Smooth muscle cell (in vitro differentiated cells): ENCODE measurements around the gene TNFRSF6B. TPM values are rescaled to one million over a fixed set of nuclear protein-coding genes. Genes with fewer than 3 reads are reported as not detected.

Experiments
- DNase-seq: peaks from one replicate; lab custom pipeline; 2025; ENCODE audit not compliant: unreplicated experiment; lab: John Stamatoyannopoulos, UW
- H2AFZ ChIP-seq: fragments of 200-600 bp; sonication (generic); 2 replicates; pipeline ENCODE4 v1.6.0; 2016; ENCODE audit warnings: antibody characterized with exemption, low read depth, mild to moderate bottlenecking
- H3F3A ChIP-seq: fragments of 200-600 bp; sonication (generic); 2 replicates; pipeline ENCODE4 v1.6.0; 2017; ENCODE audit warnings: antibody characterized with exemption, low read depth
- H3K27ac ChIP-seq: fragments of 200-600 bp; sonication (generic); 2 replicates; pipeline ENCODE4 v1.5.1; 2016; ENCODE audit warnings: low read depth, mild to moderate bottlenecking
- H3K27me3 ChIP-seq: fragments of 200-600 bp; sonication (generic); 2 replicates; pipeline ENCODE4 v1.6.1; 2016; ENCODE audit warnings: low read depth, mild to moderate bottlenecking
- H3K36me3 ChIP-seq: fragments of 200-600 bp; sonication (generic); 2 replicates; pipeline ENCODE4 v1.5.1; 2016; ENCODE audit warnings: low read depth
- H3K4me1 ChIP-seq: fragments of 200-600 bp; sonication (generic); 2 replicates; pipeline ENCODE4 v1.5.1; 2016; ENCODE audit warnings: low read depth
- H3K4me2 ChIP-seq: fragments of 200-600 bp; sonication (generic); 2 replicates; pipeline ENCODE4 v1.6.0; 2016; ENCODE audit warnings: mild to moderate bottlenecking
- H3K4me3 ChIP-seq: fragments of 200-600 bp; sonication (generic); 2 replicates; pipeline ENCODE4 v1.5.1; 2016; ENCODE audit warnings: mild to moderate bottlenecking
- H3K79me2 ChIP-seq: fragments of 200-600 bp; sonication (generic); 2 replicates; pipeline ENCODE4 v1.6.0; 2016; ENCODE audit warnings: low read depth, mild to moderate bottlenecking
- H3K9ac ChIP-seq: fragments of 200-600 bp; sonication (generic); 2 replicates; pipeline ENCODE4 v1.6.0; 2016; ENCODE audit warnings: low read depth
- H3K9me3 ChIP-seq: fragments of 200-600 bp; sonication (generic); replicated peaks from 2 replicates; pipeline ENCODE4 v1.5.1; 2016; ENCODE audit warnings: low read depth
- H4K20me1 ChIP-seq: fragments of 200-600 bp; sonication (generic); 2 replicates; pipeline ENCODE4 v1.6.0; 2016; ENCODE audit warnings: low read depth
- WGBS: methylation state at CpG from one replicate; pipeline ENCODE4 v1.1.7; 2016; ENCODE audit warnings: low lambda C conversion rate; 5-methylcytosine and 5-hydroxymethylcytosine counted together
- polyA plus RNA-seq: library from polyadenylated mRNA; unstranded; fragments of >200 nt; fragmentation: Nextera tagmentation; extraction: Ambion mirVana; gene quantifications from 2 replicates; pipeline ENCODE4 v1.2.1, GENCODE V29; 2016
- total RNA-seq: library from RNA; depleted of rRNA; stranded (reverse); fragments of >200 nt; gene quantifications from 2 replicates; pipeline ENCODE4 v1.2.3, GENCODE V29; 2014
- TF ChIP-seq, protein P1 (sequence below): fragments of 200-600 bp; sonication (generic); IDR thresholded peaks from 2 replicates; pipeline ENCODE4 v1.5.1; 2017; ENCODE audit warnings: borderline replicate concordance, mild to moderate bottlenecking, antibody characterized with exemption; ENCODE audit not compliant: insufficient read depth, poor library complexity, severe bottlenecking

Gene TNFRSF6B
- total and polyA plus RNA-seq, 2 experiments from 2014 or later = 13.1 to 17.1 TPM

DNA sequence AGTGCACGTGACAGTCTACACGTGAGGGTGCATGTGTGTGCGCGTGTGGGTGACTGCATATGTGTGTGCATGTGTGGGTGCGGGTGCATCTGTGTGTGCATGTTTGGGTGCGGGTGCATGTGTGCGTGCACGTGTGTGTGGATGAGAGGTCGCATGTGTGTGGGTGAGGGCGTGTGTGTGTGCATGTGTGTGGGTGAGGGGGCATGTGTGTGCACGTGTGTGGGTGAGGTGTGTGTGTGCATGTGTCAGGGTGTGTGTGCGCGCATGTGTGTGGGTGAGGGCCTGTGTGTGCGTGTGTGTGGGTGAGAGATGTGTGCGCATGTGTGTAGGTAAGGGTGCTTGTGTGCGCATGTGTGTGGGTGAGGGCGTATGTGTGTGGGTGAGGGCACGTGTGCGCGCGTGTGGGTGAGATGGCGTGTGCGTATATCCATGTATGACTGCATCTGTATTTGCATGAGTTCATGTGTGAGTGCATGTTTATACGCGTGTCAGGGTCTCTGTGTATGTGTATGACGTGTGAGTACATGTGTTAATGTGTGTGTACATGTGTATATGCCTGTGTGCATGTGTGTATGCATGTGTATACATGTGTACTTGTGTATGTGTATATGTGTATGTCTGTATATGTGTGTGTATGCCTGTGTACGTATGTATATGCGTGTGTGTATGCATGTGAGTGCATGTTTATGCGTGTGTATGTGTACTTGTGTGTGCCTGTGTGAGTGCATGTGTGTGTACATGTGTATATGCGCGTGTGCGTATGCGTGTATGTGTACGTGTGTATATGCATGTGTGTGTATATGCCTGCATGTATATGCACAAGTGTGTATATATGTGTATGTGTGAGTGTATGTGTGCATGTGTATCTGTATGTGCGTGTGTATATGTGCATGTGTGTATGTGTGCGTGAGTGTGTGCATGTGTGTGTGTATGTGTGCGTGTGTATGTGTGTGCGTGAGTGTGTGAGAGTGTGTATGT, 36.0 kb downstream of the TNFRSF6B start:
- WGBS = 89% methylated on average over 37 of the region's 38 CpGs
- Histone ChIP-seq H3K36me3 (no peaks in the 10 kb centered on the region), H3K4me1 (peaks cover 4% of the 10 kb centered on the region), H4K20me1 (peaks cover 80% of the 10 kb centered on the region), H3K4me3 (no peak overlapping the region), H3K9ac (no peak overlapping the region), H3K9me3 (no peaks in the 10 kb centered on the region), H3K27me3 (no peaks in the 10 kb centered on the region), H3K4me2 (no peak overlapping the region), H2AFZ (no peak overlapping the region), H3K27ac (no peak overlapping the region), H3K79me2 (peaks cover 22% of the 10 kb centered on the region), H3F3A (no peaks in the 10 kb centered on the region)
- DNase-seq = no peak
- TF ChIP-seq, protein P1, sequence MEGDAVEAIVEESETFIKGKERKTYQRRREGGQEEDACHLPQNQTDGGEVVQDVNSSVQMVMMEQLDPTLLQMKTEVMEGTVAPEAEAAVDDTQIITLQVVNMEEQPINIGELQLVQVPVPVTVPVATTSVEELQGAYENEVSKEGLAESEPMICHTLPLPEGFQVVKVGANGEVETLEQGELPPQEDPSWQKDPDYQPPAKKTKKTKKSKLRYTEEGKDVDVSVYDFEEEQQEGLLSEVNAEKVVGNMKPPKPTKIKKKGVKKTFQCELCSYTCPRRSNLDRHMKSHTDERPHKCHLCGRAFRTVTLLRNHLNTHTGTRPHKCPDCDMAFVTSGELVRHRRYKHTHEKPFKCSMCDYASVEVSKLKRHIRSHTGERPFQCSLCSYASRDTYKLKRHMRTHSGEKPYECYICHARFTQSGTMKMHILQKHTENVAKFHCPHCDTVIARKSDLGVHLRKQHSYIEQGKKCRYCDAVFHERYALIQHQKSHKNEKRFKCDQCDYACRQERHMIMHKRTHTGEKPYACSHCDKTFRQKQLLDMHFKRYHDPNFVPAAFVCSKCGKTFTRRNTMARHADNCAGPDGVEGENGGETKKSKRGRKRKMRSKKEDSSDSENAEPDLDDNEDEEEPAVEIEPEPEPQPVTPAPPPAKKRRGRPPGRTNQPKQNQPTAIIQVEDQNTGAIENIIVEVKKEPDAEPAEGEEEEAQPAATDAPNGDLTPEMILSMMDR = no peak

DNA sequence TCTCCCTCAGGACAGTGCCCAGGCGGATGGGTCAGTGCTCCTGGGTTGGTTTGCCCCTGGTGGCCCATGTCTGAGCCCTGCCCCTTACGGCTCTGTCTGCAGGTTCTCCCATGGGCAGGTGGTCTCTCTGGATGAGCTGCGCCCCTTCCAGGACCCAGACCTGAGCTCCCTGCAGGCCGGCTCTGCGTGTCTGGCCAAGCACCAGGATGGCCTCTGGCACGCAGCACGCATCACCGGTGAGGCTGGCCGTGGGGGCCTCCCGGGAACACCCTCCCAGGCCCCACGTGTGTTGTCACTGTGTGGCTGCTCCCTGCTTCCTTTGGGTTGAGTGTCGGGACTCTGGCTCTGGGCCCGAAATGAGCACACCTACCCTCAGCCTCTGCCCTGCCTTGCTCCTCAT, 36.7 kb downstream of the TNFRSF6B start:
- H3K4me2 ChIP-seq = no peak overlapping the region

DNA sequence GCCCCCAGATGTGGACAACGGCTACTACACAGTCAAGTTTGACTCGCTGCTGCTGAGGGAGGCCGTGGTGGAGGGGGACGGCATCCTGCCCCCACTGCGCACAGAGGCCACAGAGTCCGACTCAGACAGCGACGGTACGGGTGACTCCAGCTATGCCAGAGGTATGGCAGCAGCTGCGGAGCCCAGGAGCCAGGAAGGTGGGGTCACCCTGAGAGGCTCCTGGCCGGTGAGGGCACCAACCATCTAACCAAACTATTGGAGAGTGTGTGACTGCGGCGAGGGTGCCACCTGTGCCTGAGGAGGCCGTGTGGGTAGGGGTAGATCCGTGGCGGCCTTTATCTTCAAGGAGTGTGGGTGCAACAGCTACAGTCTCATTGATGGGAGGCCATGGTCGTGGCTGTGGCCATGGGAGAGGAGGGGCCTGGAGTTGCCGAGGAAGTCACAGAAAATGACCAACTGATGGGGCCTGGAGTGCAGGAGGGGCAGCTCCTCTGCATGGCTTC, 37.2 kb downstream of the TNFRSF6B start:
- DNase-seq = no peak
- no peaks in the 10 kb centered on the region for H3K36me3 ChIP-seq
- peaks cover 16% of the 10 kb centered on the region for H3K4me1 ChIP-seq
- H3K4me3 ChIP-seq = no peak overlapping the region
- H3K9me3 ChIP-seq = no peaks in the 10 kb centered on the region
- no peak overlapping the region for H2AFZ ChIP-seq
- TF ChIP-seq, protein P1 = no peak
- H3F3A ChIP-seq = peaks cover 6% of the 10 kb centered on the region
- H3K4me2 ChIP-seq = no peak overlapping the region
- 98% methylated on average over 18 of the region's 18 CpGs for WGBS
- no peak overlapping the region for H3K27ac ChIP-seq
- H4K20me1 ChIP-seq = peaks cover 74% of the 10 kb centered on the region
- peaks cover 16% of the 10 kb centered on the region for H3K79me2 ChIP-seq
- no peaks in the 10 kb centered on the region for H3K27me3 ChIP-seq
- no peak overlapping the region for H3K9ac ChIP-seq

More for the DNA sequence above, 36.7 kb downstream of the TNFRSF6B start:
- H3K4me1 ChIP-seq = peaks cover 11% of the 10 kb centered on the region
- H3K79me2 ChIP-seq = peaks cover 18% of the 10 kb centered on the region
- peaks cover under 1% of the 10 kb centered on the region for H3F3A ChIP-seq
- no peaks in the 10 kb centered on the region for H3K36me3 ChIP-seq
- DNase-seq = no peak
- H3K4me3 ChIP-seq = no peak overlapping the region
- H3K27ac ChIP-seq = no peak overlapping the region
- 96% methylated on average over 13 of the region's 13 CpGs for WGBS
- H3K27me3 ChIP-seq = no peaks in the 10 kb centered on the region
- no peak overlapping the region for H2AFZ ChIP-seq
- H4K20me1 ChIP-seq = peaks cover 80% of the 10 kb centered on the region
- H3K9ac ChIP-seq = no peak overlapping the region
- TF ChIP-seq, protein P1 = no peak
- no peaks in the 10 kb centered on the region for H3K9me3 ChIP-seq
